Hepatocyte (in vitro differentiated cells): ENCODE data around the gene GPC3.

ENCODE experiments used
- CTCF ChIP-seq: fragments of 200-600 bp; sonication (generic); IDR thresholded peaks from 2 replicates; pipeline ENCODE4 v1.5.1; 2016; ENCODE audit warnings: antibody characterized with exemption, mild to moderate bottlenecking; ENCODE audit not compliant: poor library complexity
- EZH2 ChIP-seq: fragments of 200-600 bp; sonication (generic); IDR thresholded peaks from 2 replicates; pipeline ENCODE4 v1.6.1; 2016; ENCODE audit warnings: antibody characterized with exemption, mild to moderate bottlenecking, borderline replicate concordance

DNA sequence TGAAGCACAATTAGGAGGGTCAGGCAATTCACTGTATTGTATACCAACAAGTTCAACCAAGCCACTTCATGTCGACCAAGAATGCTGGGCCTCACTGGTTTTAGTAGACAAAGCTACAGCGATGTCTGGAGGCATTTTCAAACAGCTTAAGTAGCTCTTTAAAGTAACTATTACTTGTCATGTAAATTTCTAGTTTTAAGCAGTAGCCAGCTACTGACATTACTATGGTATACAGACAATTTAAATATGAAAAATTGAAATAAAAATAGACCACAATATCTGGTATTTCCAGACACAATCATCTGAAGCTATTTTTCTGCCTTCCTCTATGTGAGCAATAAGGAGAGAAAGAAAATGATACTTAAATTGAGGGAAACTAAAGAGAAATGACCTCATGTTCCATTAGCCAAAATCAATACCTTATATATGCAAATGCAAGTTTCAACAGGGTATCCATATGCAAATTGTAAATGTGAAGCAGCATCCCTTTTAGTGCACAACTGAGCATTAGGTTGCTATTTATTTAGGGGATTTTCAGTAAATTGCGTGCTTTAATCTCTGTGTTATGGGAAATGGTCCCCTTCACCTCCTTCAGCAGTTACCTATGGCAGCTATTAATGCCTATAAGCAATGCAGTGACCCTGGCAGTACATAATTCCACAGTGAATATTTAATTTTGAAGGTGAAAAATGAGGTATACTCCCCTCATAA is 119.5 kb downstream of the GPC3 start:
- no peak for TF ChIP-seq CTCF
- TF ChIP-seq EZH2, result no peak
